Inflammatory macrophage treated with lipopolysaccharide for 4 hours (primary cell): ENCODE measurements around the gene FAXDC2.
A peak's percentile ranks its signal among the peaks of the same experiment; 100 is the strongest.
"Not testable (repeated sequence)": the region's sequence is repeated elsewhere in the genome, so short reads cannot be mapped to it uniquely, and the experiment has no call there.

Experiments
- DNase-seq: peaks from one replicate; pipeline ENCODE4 v3.0.0-alpha.2; 2020

Gene FAXDC2

GRCh38 chr5:154860765-154861164 is 10.4 kb upstream of the FAXDC2 start:
- peak; percentile 46 for DNase-seq

DNA sequence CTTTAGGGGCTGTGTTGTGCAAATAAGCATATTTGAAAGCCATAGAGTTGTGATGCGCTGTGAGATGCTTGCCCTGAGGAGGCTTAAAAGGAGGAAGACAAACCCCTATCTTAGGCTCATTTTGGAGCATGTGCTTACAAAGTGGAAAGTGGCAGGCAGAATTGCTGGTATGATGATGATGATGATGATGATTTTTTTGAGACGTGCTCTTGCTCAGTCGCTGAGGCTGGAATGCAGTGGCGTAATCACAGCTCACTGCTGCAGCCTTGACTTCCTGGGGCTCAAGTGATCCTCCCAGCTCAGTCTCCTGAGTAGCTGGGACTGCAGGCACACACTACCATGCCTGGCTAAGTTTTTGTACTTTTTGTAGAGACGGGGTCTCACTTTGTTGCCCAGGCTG is 9.7 kb upstream of the FAXDC2 start:
- DNase-seq, result peak; percentile 46

- DNase-seq, result peak; percentile 68
Observed at GRCh38 chr5:154858972-154859871, 8.8 kb upstream of the FAXDC2 start.

DNA sequence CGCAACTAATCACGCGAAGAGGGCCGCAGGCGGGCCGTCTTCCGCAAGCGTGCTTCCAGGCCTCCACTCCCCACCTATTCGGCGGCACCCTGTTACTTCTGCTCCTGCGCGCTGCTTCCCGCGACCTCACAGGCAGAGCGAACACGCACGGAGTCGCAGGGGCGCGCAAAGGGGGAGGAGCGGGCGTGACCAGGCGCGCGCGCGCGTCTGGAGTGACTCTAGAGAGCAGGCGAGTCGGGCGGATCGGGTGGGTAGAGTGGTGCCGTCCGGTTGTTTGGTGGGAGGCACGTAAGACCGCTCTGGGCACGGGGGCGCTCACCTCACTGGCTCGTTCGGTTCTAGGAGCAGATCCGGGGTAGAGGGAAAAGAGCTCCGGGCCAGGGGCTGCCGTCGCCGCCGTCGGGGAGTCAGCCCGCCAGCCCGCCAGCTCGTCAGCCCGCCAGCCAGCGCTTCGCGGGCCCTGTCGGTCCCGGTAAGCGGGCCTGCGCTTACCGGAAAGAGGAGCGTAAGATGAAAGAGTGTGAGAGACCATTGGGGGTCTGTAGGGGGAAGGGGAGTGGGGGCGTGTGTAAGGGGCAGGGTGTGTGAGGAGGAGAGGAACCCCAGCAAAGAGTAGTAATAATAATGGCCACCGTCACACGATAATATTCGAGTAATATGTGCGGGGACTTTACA is 8.0 kb upstream of the FAXDC2 start, which contains the start of gene CNOT8:
Gene CNOT8, plus strand, starts transcription at position 331 of the 675 bp plus-strand sequence. CDS start 4,652 bp downstream, outside the sequence.
- DNase-seq, result peak; percentile 98

- DNase-seq, result peak; percentile 90
Observed at GRCh38 chr5:154857530-154858296, 7.3 kb upstream of the FAXDC2 start.

GRCh38 chr5:154851351-154851750 is 948 bp upstream of the FAXDC2 start:
- DNase-seq, result no peak

DNA sequence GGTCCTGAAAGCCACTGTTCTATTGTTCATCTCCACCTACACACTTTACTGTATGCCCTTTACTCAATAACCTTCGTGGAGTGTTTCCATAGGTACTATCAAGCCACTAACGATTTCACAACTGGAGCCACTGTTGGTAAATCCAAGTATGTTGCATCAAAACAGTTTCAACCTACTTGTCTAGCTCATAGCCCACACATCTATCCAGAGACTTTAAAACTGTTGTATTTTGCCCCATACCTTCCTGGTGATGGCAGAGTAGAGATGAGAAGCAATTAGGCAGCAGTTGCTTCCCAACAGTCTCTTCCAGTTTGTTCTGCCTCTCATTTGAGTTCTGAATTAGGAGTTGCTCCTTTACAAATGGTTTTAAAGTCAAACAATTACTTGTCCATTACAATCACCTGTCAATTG is 607 bp downstream of the FAXDC2 start:
- DNase-seq, result peak; percentile 77

GRCh38 chr5:154849264-154849785 is 1.1 kb downstream of the FAXDC2 start:
- DNase-seq, result no peak

- DNase-seq, result no peak
Observed at GRCh38 chr5:154844809-154845208, 5.6 kb downstream of the FAXDC2 start.

- DNase-seq, result no peak
Observed at GRCh38 chr5:154842689-154843530, 7.5 kb downstream of the FAXDC2 start.

- DNase-seq, result no peak
Observed at GRCh38 chr5:154841273-154841661, 9.1 kb downstream of the FAXDC2 start.

- DNase-seq, result no peak
Observed at GRCh38 chr5:154840435-154841272, 9.7 kb downstream of the FAXDC2 start.

DNA sequence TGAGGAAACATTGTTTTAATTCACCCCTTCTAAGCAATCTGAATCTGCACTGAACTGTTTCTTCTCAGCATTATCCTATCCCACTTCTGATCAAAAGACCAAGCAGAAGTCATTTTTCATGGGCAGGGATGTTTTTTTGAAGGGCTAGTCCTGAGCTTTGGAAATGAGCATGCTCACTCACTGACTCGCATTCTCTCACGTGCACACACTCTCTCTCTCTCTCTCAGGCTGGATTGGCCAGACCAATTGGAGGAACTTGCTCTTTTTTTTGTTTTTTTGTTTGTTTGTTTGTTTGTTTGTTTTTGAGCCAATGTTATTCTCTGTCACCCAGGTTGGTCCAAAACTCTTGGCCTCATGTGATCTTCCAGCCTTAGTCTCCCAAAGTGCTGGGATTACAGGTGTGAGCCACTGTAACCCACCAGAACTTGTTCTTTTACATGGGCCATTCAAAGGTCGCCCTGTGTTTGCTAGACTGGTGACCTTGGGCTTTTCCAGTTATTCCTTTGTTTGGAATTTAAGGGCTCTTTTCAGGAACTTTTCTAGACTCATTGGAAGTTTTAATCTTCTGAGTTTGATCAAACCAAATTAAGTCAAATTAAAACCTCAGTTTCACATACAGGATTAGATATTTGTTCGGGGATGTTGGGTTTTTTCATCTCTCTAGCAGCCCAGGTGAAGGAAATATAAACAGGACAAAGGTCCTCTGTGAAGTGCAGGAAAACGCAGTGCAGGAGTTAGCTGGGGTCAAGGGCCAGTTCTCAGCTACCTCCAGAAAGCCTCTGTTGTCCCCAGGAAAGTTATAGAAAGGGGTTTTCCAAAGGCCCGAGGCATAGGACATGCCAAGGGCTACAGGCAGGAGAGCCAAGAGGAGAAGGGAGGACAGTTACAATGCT is 13.1 kb downstream of the FAXDC2 start:
- no peak for DNase-seq

GRCh38 chr5:154836225-154836624 is 14.2 kb downstream of the FAXDC2 start:
- DNase-seq, result no peak

DNA sequence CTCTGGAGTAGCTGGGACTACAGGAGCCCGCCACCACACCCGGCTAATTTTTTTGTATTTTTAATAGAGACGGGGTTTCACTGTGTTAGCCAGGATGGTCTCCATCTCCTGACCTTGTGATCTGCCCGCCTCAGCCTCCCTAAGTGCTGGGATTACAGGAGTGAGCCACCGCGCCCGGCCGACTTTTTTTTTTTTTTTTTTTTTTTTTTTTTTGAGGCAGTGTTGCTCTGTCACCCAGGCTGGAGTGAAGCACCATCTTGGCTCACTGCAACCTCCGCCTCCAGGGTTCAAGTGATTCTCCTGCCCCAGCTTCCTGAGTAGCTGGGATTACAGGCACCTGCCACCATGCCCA is 14.7 kb downstream of the FAXDC2 start:
- not testable (repeated sequence) for DNase-seq

GRCh38 chr5:154834053-154834452 is 16.4 kb downstream of the FAXDC2 start:
- DNase-seq, result no peak

DNA sequence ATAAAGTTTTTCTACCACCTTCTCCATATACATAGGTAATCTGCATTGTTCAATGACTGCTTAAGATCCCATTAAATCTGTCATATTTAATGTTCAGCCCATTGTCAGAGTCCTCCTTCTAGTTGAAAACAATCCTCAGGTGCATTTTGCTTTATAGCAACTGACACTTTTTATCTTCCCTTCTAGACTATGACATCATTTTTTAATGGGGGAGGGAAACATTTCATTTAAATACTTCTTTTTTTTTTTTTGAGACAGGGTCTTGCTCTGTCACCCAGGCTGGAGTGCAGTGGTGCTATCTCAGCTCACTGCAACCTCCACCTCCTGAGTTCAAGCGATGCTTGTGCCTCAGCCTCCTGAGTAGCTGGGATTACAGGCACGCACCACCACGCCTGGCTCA is 17.6 kb downstream of the FAXDC2 start:
- DNase-seq, result not testable (repeated sequence)

DNA sequence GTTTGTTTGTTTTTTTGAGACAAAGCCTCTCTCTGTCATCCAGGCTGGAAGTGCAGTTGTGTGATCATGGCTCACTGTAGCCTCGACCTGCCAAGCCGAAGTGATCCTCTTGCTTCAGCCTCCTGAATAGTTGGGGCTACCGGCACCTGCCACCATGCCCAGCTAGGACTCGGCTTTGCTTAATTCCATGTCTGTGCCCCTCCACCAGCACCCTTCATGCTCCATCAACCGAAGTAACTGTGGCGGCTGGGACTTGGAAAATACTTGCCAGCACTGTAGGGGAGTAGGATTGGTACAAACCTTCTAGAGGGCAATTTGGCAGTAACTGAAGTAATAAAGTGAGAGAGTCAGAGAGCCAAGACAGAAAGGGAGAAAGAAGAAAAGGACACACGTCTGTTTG is 19.0 kb downstream of the FAXDC2 start:
- DNase-seq, result no peak

DNA sequence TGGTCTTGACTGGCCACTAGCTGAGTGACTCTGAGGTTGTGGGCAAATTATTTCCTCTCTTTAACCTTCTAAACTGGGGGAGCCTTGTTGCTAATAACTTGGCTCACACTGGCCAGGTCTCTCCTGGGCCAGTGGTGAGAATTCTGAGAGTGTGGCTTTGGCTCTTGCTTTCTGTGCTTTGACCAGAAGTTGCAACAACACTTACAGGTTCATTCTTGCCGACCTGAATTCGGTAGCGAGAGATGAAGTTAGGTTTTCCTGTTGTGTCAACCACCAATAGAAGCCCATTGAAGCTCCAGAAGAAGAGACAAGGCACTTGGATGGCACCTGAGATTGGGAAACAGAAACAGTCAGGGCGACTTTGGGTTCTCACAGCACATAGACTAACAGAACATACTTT is 19.8 kb downstream of the FAXDC2 start:
- DNase-seq, result no peak

DNA sequence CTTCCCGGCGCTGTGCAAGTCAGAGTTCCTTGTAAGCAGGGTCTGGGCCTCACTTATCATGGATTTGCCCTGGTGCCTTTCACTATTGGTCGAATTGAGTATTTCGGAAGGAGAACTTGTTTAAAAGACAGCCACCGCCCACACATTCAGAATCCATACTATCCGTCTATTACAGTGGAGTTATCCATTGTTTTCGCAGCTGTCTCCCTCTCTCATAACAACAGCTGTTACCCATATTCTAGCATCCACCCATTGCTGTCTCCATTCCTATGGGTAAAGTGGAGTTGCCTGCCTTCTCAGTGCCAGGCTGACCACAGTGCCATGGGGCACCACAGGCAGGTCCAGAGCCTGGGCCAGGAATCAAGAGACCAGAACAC is 20.2 kb downstream of the FAXDC2 start:
- DNase-seq, result no peak
